Stimulated activated naive CD4-positive, alpha-beta T cell (primary cell): ENCODE results near the gene BPTF.
"Not testable (repeated sequence)": the region's sequence is repeated elsewhere in the genome, so short reads cannot be mapped to it uniquely, and the experiment has no call there.

Experiments
- DNase-seq, 6 experiments: peaks; one replicate each; lab custom pipeline; 2025; lab: John Stamatoyannopoulos, UW

Gene BPTF

GRCh38 chr17:67879662-67880061, 54.4 kb downstream of the BPTF start:
- no peak for DNase-seq

- no peak for DNase-seq
Measured at GRCh38 chr17:67881083-67881482, 55.8 kb downstream of the BPTF start.

- no peak for DNase-seq
Measured at GRCh38 chr17:67884741-67885140, 59.4 kb downstream of the BPTF start.

GRCh38 chr17:67891481-67892119, 66.3 kb downstream of the BPTF start:
- no peak for DNase-seq

GRCh38 chr17:67902511-67903231, 77.4 kb downstream of the BPTF start:
- no peak for DNase-seq

GRCh38 chr17:67905298-67905697, 80.0 kb downstream of the BPTF start:
- not testable (repeated sequence) for DNase-seq

GRCh38 chr17:67910117-67910803, 85.0 kb downstream of the BPTF start:
- not testable (repeated sequence) for DNase-seq

GRCh38 chr17:67911059-67911782, 85.9 kb downstream of the BPTF start:
- no peak for DNase-seq

GRCh38 chr17:67912088-67912487, 86.8 kb downstream of the BPTF start:
- DNase-seq, result no peak

GRCh38 chr17:67912656-67913055, 87.4 kb downstream of the BPTF start:
- DNase-seq, result no peak

- no peak for DNase-seq
Measured at GRCh38 chr17:67920212-67920611, 94.9 kb downstream of the BPTF start.

- no peak for DNase-seq
Measured at GRCh38 chr17:67922503-67922902, 97.2 kb downstream of the BPTF start.

GRCh38 chr17:67928842-67929241, 103.5 kb downstream of the BPTF start:
- DNase-seq, result not testable (repeated sequence)

GRCh38 chr17:67931227-67931626, 105.9 kb downstream of the BPTF start:
- no peak for DNase-seq

- no peak for DNase-seq
Measured at GRCh38 chr17:67942810-67943209, 117.5 kb downstream of the BPTF start.

- no peak for DNase-seq
Measured at GRCh38 chr17:67944035-67944434, 118.7 kb downstream of the BPTF start.

- DNase-seq, result no peak
Measured at GRCh38 chr17:67946513-67946912, 121.2 kb downstream of the BPTF start.

- DNase-seq, result no peak
Measured at GRCh38 chr17:67947325-67947813, 122.1 kb downstream of the BPTF start.

- DNase-seq, result no peak
Measured at GRCh38 chr17:67950945-67951344, 125.6 kb downstream of the BPTF start.

- DNase-seq, result no peak
Measured at GRCh38 chr17:67959510-67959909, 134.2 kb downstream of the BPTF start.

GRCh38 chr17:67960276-67960675, 135.0 kb downstream of the BPTF start:
- not testable (repeated sequence) for DNase-seq

GRCh38 chr17:67962156-67962555, 136.9 kb downstream of the BPTF start:
- DNase-seq, result not testable (repeated sequence)
